Thymus (tissue), 11 donors: ENCODE measurements around the gene AFAP1L2. TPM values are rescaled to one million over a fixed set of nuclear protein-coding genes. Genes with fewer than 3 reads are reported as not detected.
"Not testable (repeated sequence)": the region's sequence is repeated elsewhere in the genome, so short reads cannot be mapped to it uniquely, and the experiment has no call there.

Experiments used
- DNase-seq, 9 donors: peaks; one replicate each; pipeline ENCODE4 v3.0.0-alpha.2; 2013; ENCODE audit warnings: low spot score in 9 of 9, low read depth in 6 of 9, missing footprints in 1 of 9
- H3K27ac ChIP-seq, 2 donors: one replicate each; pipeline ENCODE4 v1.5.1; 2013; ENCODE audit warnings: control low read depth in 1 of 2, low read depth in 1 of 2, low read length in 1 of 2, mild to moderate bottlenecking in 1 of 2, moderate library complexity in 1 of 2
- H3K27me3 ChIP-seq, 2 donors: one replicate each; pipeline ENCODE4 v1.5.1; 2013; ENCODE audit warnings: low read length in 1 of 2; ENCODE audit not compliant: control insufficient read depth in 2 of 2, insufficient read depth in 1 of 2
- H3K36me3 ChIP-seq, 2 donors: one replicate each; pipeline ENCODE4 v1.5.1; 2013; ENCODE audit warnings: low read length in 1 of 2, mild to moderate bottlenecking in 1 of 2, moderate library complexity in 1 of 2; ENCODE audit not compliant: control insufficient read depth in 2 of 2, insufficient read depth in 2 of 2
- H3K4me1 ChIP-seq, 2 donors: one replicate each; pipeline ENCODE4 v1.5.1; 2013; ENCODE audit warnings: low read length in 2 of 2; ENCODE audit not compliant: control insufficient read depth in 2 of 2, insufficient read depth in 2 of 2
- H3K4me3 ChIP-seq, 2 donors: one replicate each; pipeline ENCODE4 v1.5.1; 2013; ENCODE audit warnings: low read length in 2 of 2, control low read depth in 1 of 2, mild to moderate bottlenecking in 1 of 2
- H3K9me3 ChIP-seq, 2 donors: one replicate each; pipeline ENCODE4 v1.5.1; 2013; ENCODE audit warnings: low read length in 1 of 2, mild to moderate bottlenecking in 1 of 2; ENCODE audit not compliant: control insufficient read depth in 2 of 2, insufficient read depth in 1 of 2
- WGBS: extraction: QIAGEN DNeasy Blood & Tissue Kit; methylation state at CpG from one replicate; pipeline ENCODE4 v1.1.7; 2013; 5-methylcytosine and 5-hydroxymethylcytosine counted together
- polyA plus RNA-seq: library from polyadenylated mRNA; stranded (reverse); fragments of 200-250 nt; gene quantifications from one replicate; pipeline ENCODE4 v1.2.3, GENCODE V29; 2013
- total RNA-seq: library from RNA; stranded (reverse); fragments of 120-200 nt; gene quantifications from one replicate; pipeline ENCODE4 v1.2.4, GENCODE V29; 2013
- donor health status: healthy.

The AFAP1L2 gene
- total and polyA plus RNA-seq, 2 donors: 15.8 to 21.3 TPM

DNA sequence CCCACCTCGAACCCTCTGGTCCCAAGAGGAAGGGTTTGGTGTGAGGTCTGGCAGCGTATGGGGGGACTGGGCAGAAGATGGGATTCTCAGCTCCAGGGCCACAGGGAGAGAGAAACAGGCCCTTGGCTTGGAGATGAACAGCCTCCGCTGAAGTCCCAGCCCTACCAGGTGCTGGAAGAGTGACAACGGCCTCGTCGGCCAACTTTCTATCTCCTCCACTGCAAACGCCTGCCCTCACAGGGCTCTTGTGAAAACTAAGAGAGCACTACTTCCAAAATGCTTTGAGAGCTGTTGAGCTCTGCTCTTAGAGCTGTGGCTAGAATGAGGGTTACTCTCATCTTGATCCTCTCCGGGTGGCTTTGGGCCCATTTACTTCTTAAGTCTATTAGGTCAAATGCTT, 63.5 kb downstream of the AFAP1L2 start:
- Histone ChIP-seq H3K27ac (no peak overlapping the region), H3K36me3 (no peaks in the 10 kb centered on the region), H3K4me3 (no peak overlapping the region), H3K9me3 (no peaks in the 10 kb centered on the region), H3K4me1 (peaks cover 0 to 17% of the 10 kb centered on the region in 2 donors), H3K27me3 (no peaks in the 10 kb centered on the region)
- WGBS: 97% methylated on average over 8 of the region's 8 CpGs
- DNase-seq: no peak

DNA sequence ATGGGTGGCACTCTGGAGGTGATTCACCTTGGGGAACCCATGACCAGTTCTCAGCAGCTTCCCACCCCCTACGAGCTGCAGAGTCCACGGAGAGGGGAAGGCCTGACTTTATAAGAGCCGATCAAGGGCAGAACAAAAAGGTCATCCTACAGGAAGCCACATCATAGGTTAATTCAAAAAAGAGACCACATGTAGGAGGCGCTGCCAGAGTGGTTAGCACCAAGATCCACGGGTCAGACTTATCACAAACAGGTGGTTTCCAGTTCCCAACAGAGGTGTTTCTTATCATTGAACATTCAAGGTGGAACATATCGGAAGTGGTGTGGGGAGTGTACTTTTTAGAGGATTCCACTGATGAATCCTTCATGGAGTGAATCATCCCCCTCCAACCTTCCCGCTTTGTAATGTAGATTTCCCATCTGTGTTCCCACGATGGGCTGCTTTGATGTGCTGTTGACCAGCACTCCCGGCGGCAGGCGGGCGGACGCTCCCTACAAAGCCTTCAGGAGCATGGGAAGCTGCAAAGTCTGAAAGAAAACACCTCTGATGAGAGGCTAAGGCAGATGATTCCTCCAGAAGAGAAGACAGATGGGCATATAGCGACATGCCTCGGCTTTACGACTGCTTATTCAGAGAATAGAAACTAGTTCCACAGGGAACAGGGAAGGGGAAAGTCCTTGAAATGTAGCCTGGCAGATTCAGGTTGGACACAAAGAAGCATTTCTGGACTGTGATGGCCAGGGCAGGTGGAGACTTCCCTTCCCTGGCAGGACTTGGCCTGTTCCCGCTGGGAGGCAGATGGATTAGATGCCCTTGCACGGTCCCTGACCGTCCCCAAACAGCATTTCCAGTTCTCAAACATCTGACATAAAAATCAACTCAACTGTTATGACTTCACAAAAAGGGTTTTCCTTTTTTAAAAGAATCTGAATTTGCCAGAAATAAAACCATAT, 66.5 kb downstream of the AFAP1L2 start:
- WGBS: 86% methylated on average over 19 of the region's 19 CpGs
- Histone ChIP-seq H3K27ac (peak overlapping the region; percentile 48 to 74), H3K4me1 (peaks cover 0 to 22% of the 10 kb centered on the region in 2 donors), H3K36me3 (no peaks in the 10 kb centered on the region), H3K9me3 (no peaks in the 10 kb centered on the region), H3K4me3 (no peak overlapping the region), H3K27me3 (no peaks in the 10 kb centered on the region)
- peak in 1 of 9 donors; percentile 18 for DNase-seq

DNA sequence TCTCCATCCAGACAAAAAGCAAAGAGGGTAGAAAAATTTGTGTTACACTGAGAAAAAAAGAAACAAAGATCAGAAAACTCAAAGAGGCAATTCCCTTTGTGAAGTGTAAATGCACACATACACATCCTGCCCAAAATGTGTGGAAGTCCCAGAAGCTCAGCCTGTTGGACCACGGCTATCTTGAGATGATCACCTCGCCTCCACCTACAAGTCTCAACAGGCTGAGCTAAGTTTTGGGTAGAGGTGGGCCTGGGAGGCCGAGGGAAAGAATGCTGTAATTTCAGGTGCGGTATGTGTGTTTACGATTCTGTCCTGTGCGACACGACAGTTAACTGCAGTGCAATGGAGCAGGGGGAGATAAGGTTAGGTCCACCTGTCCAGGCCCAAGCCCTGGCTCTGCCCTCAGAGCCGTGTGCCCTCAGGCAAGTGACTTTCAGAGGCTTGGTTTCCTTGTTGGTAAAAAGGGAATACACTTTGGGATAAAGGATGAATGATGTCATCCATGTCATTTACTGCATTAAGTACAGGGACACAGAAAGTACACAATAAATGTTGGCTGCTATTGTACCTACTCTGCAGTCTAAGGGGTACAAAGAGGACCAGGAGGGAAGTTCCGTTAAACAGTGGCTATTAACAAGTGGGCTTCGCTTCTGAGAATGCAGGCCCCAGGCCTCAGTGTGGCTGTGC, 67.3 kb downstream of the AFAP1L2 start:
- Histone ChIP-seq H3K4me1 (peaks cover 0 to 30% of the 10 kb centered on the region in 2 donors), H3K36me3 (no peaks in the 10 kb centered on the region), H3K4me3 (no peak overlapping the region), H3K9me3 (no peaks in the 10 kb centered on the region), H3K27ac (peak overlapping the region; percentile 48 to 74), H3K27me3 (no peaks in the 10 kb centered on the region)
- DNase-seq: peak in 1 of 9 donors; percentile 12
- 94% methylated on average over 10 of the region's 10 CpGs for WGBS

DNA sequence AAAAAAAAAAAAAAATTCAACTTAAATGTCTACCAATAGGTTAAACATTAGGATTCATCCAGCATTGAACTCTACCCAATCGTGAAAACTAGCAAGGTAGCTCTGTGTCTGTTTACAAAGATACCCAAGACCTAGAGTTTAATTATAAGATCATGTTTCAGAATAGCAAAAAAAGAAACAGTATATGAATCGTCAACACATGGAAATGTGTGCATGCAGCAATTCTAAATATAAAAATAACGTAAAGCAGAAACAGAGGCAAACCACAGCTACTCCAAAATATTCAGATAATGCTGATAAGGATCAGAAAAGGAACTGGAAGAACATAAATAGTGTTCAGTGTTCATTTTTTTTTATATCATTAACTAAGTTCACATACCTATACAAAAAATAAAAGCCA, 68.7 kb downstream of the AFAP1L2 start:
- Histone ChIP-seq H3K4me3 (no peak overlapping the region), H3K36me3 (no peaks in the 10 kb centered on the region), H3K27me3 (no peaks in the 10 kb centered on the region), H3K4me1 (peaks cover 0 to 33% of the 10 kb centered on the region in 2 donors), H3K27ac (peak overlapping the region in 1 of 2 donors; percentile 16), H3K9me3 (no peaks in the 10 kb centered on the region)
- WGBS: 3% methylated on average over 3 of the region's 3 CpGs
- DNase-seq: no peak

DNA sequence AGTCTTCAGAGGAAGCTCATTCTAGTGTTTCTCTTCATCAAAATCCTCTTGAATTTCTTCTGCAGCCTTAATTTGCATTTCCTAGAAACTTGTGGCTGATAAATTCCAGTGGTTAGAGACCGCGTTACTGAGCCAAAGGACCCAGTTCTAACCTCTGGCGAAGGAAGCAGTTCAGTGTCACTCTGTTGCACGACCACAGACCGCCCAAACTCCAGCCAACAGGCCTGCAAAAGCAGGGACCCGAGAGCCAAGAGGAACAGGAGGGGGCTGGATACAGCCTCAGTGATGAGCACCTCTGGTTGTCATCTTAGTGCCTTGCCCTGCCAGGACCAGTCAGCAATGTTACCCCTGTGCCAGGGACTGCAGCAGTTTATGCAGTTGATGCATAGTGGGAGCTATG, 70.0 kb downstream of the AFAP1L2 start:
- no peaks in the 10 kb centered on the region for H3K27me3 ChIP-seq
- 59% methylated on average over 6 of the region's 6 CpGs for WGBS
- no peak for DNase-seq
- H3K4me3 ChIP-seq: no peak overlapping the region
- no peak overlapping the region for H3K27ac ChIP-seq
- no peaks in the 10 kb centered on the region for H3K9me3 ChIP-seq
- peaks cover 0 to 34% of the 10 kb centered on the region in 2 donors for H3K4me1 ChIP-seq
- no peaks in the 10 kb centered on the region for H3K36me3 ChIP-seq

DNA sequence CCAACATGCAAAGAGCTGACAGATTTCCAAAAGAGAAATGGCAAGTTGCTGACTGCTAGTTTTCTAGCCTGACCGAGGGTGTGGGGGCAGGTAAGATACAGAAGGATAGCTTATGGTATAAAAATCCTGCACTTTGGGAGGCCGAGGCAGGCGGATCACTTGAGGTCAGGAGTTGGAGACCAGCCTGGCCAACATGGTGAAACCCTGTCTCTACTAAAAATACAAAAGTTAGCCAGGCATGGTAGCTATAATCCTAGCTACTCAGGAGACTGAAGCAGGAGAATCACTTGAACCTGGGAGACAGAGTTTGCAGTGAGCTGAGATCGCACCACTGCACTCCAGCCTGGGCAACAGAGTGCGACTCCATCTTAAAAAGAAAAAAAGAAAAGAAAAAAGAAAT, 70.9 kb downstream of the AFAP1L2 start:
- DNase-seq: not testable (repeated sequence)
- H3K4me1 ChIP-seq: peaks cover 0 to 34% of the 10 kb centered on the region in 2 donors

DNA sequence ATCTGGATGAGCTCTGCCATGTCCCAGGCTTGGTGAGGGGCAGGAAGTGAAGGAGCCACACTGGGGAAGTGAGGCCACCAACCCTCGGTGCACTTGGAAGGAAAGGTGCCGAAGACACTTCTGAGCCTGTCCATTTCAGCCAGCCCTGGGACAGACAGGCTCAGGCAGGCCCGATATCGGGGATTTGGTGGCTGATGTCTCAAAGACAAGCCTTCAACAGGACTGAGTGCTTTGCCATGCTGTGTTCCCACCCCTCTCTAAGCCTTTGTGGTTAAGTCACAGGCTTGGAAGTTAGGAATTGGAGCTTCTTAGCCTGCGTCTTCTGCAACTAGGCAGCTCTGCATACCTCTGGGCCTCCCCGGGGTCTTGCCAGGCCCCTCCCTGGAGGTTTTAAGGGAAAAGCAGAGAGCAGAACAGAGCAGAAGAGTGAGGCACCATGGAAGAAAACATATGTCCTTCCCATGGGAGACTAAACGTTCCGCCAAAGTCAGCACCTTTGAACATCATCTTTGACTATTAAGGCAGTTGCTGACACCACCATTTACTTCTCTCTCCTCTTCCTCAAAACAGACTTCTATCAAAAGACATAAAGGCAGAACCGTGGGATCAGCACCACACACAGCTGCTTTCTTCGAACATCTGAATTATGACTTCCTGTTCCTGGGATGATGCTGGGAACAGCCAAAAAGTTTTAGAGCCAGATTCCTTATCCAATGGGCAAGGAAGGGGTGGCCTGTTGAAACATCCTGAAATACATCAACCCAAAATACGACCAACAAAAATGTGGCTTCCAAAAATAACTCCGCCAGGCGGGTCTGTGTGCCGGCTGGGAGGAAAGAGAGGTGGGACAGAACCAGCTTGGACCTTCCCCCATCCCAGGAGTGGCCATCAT, 71.8 kb downstream of the AFAP1L2 start:
- Histone ChIP-seq H3K36me3 (no peaks in the 10 kb centered on the region), H3K9me3 (no peaks in the 10 kb centered on the region), H3K27me3 (no peaks in the 10 kb centered on the region), H3K4me3 (no peak overlapping the region), H3K4me1 (peaks cover 0 to 34% of the 10 kb centered on the region in 2 donors), H3K27ac (no peak overlapping the region)
- DNase-seq: no peak
- WGBS: 67% methylated on average over 14 of the region's 14 CpGs

More for the DNA sequence above, 70.9 kb downstream of the AFAP1L2 start:
- not testable (repeated sequence) for H3K4me3 ChIP-seq, H3K27ac ChIP-seq, H3K36me3 ChIP-seq, H3K27me3 ChIP-seq, H3K9me3 ChIP-seq
- 91% methylated on average over 5 of the region's 5 CpGs for WGBS

DNA sequence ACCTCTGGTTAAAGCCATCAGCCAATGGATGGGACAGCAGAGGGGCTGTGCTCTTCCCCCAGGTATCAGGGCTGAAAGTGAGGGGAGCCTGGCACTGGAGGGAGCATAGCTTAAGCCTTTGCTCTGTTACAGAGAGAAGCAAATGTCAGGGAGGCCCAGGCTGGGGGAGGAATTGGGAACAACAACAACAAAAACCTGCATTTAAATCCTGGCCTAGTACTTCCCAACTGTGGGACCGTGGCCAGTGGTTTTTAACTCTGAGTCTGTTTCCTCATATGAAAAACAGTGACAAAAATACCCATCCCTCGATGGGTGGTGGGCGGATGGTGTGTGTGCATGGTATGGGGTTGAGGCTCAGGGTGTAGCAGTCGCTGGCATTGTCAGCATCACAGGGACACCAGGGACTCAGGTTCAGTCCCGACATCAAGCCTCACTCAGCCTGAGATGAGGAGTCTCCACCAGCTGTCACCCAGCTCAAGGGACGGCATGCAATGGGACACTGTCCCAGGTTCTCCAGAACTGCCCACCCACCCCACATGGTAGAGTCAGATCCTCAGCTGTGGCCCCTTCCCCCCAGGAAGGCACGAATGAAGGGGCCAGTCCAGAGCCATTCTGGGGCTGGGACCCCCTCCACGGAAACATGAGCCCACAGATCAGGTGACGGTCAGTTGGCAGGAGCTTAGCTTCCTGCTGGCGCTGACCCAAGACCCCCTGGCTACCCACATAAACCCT, 74.5 kb downstream of the AFAP1L2 start:
- no peak overlapping the region for H3K4me3 ChIP-seq
- DNase-seq: no peak
- no peak overlapping the region for H3K27ac ChIP-seq
- peaks cover 0 to 21% of the 10 kb centered on the region in 2 donors for H3K4me1 ChIP-seq
- no peaks in the 10 kb centered on the region for H3K27me3 ChIP-seq
- no peaks in the 10 kb centered on the region for H3K9me3 ChIP-seq
- H3K36me3 ChIP-seq: no peaks in the 10 kb centered on the region
- WGBS: 69% methylated on average over 10 of the region's 10 CpGs
